ENCODE data around the gene CLMN. TPM values are rescaled to one million over a fixed set of nuclear protein-coding genes. Genes with fewer than 3 reads are reported as not detected.

CLMN gene
- total RNA-seq, 2 experiments from 2014 or later = 0.75 to 1.5 TPM

GRCh38 chr14:95156161-95157047 lies 163.3 kb downstream of the CLMN start:
- no peaks in the 10 kb centered on the region for H3K27me3 Mint-ChIP-seq
- H3K9me3 Mint-ChIP-seq (ENCODE audit: low read depth) = no peaks in the 10 kb centered on the region
- ChIA-PET CTCF (interaction anchor here (1.2 to 1.4 kb wide), 2 partner anchors 15 to 19 kb away, joined by 5 to 6 read pairs; no protein-coding TSS in a partner anchor), POLR2A (interaction anchor here (0.8 kb wide), 1 partner anchor 40 kb away, joined by 4 read pairs; no protein-coding TSS in a partner anchor)
- H3K4me1 Mint-ChIP-seq = peaks cover 48% of the 10 kb centered on the region
- peak overlapping the region; percentile 75 for H3K27ac Mint-ChIP-seq
- DNase-seq = peak; percentile 63
- H3K4me3 Mint-ChIP-seq = peak overlapping the region; percentile 79
- peak; percentile 28 for ATAC-seq
- peaks cover 21% of the 10 kb centered on the region for H3K36me3 Mint-ChIP-seq (ENCODE audit: low read depth)
- intact Hi-C loops (cut with DNase I, micrococcal nuclease) = loop anchor here (1.0 to 10.0 kb wide), 14 partner anchors 104 to 1822 kb away; partner anchors contain the start of genes ATG2B (in 1 of the 2), BTBD7 (in 1 of the 2), CLMN (in 1 of the 2) and DDX24 (in 1 of the 2)

DNA sequence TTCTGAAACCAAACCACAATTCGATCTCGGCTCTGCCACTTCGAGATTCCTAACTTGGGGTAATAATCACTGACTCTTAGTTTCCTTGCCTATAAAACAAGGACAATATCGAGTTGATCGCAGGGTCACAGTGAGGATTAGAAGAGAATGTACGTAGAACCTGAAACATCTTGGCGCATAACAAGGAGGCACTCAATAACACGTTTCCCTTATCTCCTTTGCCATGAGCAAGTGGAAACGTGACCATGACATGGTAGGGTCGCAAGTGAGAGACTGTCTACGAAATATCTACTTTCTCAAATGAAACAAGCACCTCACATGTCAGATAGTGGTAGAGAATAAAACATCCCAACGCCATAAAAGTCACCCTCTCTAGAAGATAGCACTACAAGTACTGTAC lies 164.7 kb downstream of the CLMN start:
- no peaks in the 10 kb centered on the region for H3K27me3 Mint-ChIP-seq
- ATAC-seq (no peak), DNase-seq (no peak)
- peaks cover 21% of the 10 kb centered on the region for H3K36me3 Mint-ChIP-seq (ENCODE audit: low read depth)
- H3K4me3 Mint-ChIP-seq = peak overlapping the region; percentile 79
- ChIA-PET POLR2A (interaction anchor here (0.7 kb wide), 1 partner anchor 381 kb away, joined by 3 read pairs; no protein-coding TSS in a partner anchor), CTCF (interaction anchor here (1.4 kb wide), 1 partner anchor 17 kb away, joined by 6 read pairs; no protein-coding TSS in a partner anchor)
- H3K4me1 Mint-ChIP-seq = peaks cover 60% of the 10 kb centered on the region
- no peaks in the 10 kb centered on the region for H3K9me3 Mint-ChIP-seq (ENCODE audit: low read depth)
- H3K27ac Mint-ChIP-seq = peak overlapping the region; percentile 78
- intact Hi-C loops (cut with DNase I, micrococcal nuclease) = loop anchor here (5.0 to 10.0 kb wide), 9 partner anchors 112 to 1820 kb away; partner anchors contain the start of genes BTBD7 (in 1 of the 2), CLMN (in 1 of the 2), PAPOLA (in 1 of the 2) and SYNE3 (in 1 of the 2)

- H3K9me3 Mint-ChIP-seq (ENCODE audit: low read depth) = no peaks in the 10 kb centered on the region
- H3K4me1 Mint-ChIP-seq = peaks cover 69% of the 10 kb centered on the region
- intact Hi-C loops (cut with DNase I, micrococcal nuclease) = loop anchor here in 1 of 2 experiments (10.0 kb wide), 3 partner anchors 1189 to 1819 kb away; partner anchors contain the start of genes BTBD7 and PAPOLA
- ChIA-PET POLR2A (no interaction called here), CTCF (interaction anchor here (1.0 kb wide), 1 partner anchor 11 kb away, joined by 3 read pairs; no protein-coding TSS in a partner anchor)
- H3K27me3 Mint-ChIP-seq = no peaks in the 10 kb centered on the region
- peaks cover 22% of the 10 kb centered on the region for H3K36me3 Mint-ChIP-seq (ENCODE audit: low read depth)
- H3K4me3 Mint-ChIP-seq = peak overlapping the region; percentile 23
- no peak for DNase-seq
- H3K27ac Mint-ChIP-seq = no peak overlapping the region
- no peak for ATAC-seq
Observed at GRCh38 chr14:95153866-95154265, 165.8 kb downstream of the CLMN start.

DNA sequence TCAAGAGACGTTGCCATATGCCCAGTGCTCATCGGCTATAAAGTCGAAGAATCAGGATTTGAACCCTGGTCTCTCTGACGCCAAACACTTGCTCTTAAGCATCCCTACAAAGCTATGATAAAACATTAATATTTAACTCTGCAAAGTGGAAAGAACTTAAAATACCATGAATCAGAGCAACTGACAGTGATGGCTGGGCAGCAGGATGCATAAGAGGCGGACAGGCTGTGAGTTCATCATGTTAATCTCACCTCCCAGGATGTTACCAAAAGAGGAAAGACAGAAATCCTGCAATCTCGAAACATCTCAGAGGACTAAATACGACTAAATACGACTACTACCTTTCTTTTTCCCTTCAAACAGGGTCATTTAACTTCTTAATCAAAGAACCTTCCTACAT lies 168.1 kb downstream of the CLMN start:
- H3K27me3 Mint-ChIP-seq = no peaks in the 10 kb centered on the region
- H3K27ac Mint-ChIP-seq = no peak overlapping the region
- peaks cover 79% of the 10 kb centered on the region for H3K4me1 Mint-ChIP-seq
- no peak for DNase-seq
- H3K9me3 Mint-ChIP-seq (ENCODE audit: low read depth) = peaks cover 2% of the 10 kb centered on the region
- intact Hi-C loops (cut with DNase I, micrococcal nuclease) = loop anchor here in 1 of 2 experiments (10.0 kb wide), 3 partner anchors 1187 to 1817 kb away; partner anchors contain the start of genes BTBD7 and PAPOLA
- no peak overlapping the region for H3K4me3 Mint-ChIP-seq
- CTCF ChIA-PET = no interaction called here
- POLR2A ChIA-PET = interaction anchor here (0.6 kb wide), 1 partner anchor 1504 kb away, joined by 4 read pairs; no protein-coding TSS in a partner anchor
- no peak for ATAC-seq
- H3K36me3 Mint-ChIP-seq (ENCODE audit: low read depth) = peaks cover 33% of the 10 kb centered on the region

DNA sequence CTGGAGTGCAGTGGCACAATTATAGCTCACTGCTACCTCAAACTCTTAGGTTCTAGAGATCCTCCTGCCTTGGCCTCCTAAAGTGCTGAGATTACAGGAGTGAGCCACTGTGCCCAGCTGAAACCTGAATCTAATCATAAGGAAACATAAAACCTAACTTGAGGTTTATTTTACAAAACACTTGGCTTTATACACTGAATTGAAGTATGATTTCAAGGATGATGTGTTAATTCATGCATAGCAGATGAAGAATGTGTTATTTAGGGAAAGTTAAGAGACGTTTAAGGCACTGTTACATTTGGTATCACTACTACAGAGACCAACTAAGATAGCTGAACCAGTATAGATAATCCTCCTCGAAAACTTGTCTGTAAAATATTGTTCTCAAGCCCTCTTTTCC lies 168.8 kb downstream of the CLMN start:
- Mint-ChIP-seq H3K4me1 (peaks cover 82% of the 10 kb centered on the region), H3K36me3 (ENCODE audit: low read depth) (peaks cover 39% of the 10 kb centered on the region), H3K4me3 (no peak overlapping the region), H3K27ac (no peak overlapping the region), H3K9me3 (ENCODE audit: low read depth) (peaks cover 8% of the 10 kb centered on the region), H3K27me3 (no peaks in the 10 kb centered on the region)
- ChIA-PET POLR2A (no interaction called here), CTCF (interaction anchor here (1.1 to 1.4 kb wide), 4 partner anchors 11 to 50 kb away, joined by 3 read pairs; no protein-coding TSS in a partner anchor)
- intact Hi-C loops (cut with DNase I, micrococcal nuclease) = loop anchor here in 1 of 2 experiments (10.0 kb wide), 3 partner anchors 1186 to 1816 kb away; partner anchors contain the start of genes BTBD7 and PAPOLA
- DNase-seq (no peak), ATAC-seq (peak; percentile 64)

DNA sequence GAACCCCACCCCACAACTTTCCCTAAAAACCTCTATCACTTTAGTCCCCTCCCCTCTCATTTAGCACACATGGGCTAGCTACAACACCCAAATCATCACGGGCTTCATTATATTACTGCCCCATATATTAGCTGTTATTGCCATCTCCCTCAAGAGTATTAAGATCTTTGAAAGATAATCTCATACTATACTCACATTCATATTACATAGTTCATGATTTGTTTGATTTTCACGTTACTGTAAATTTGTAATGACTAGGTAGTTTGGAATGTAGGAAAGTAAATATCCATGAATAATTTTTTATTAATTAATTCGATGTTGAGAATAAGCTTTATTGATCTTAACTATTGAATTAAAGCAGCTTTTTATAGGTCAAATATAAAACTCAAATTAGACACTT lies 170.3 kb downstream of the CLMN start:
- peaks cover 39% of the 10 kb centered on the region for H3K36me3 Mint-ChIP-seq (ENCODE audit: low read depth)
- ATAC-seq = no peak
- no peak overlapping the region for H3K4me3 Mint-ChIP-seq
- no peak for DNase-seq
- H3K4me1 Mint-ChIP-seq = peaks cover 78% of the 10 kb centered on the region
- CTCF ChIA-PET = interaction anchor here (1.0 to 1.4 kb wide), 4 partner anchors 8 to 21 kb away, joined by 3 read pairs; no protein-coding TSS in a partner anchor
- no peak overlapping the region for H3K27ac Mint-ChIP-seq
- no peaks in the 10 kb centered on the region for H3K27me3 Mint-ChIP-seq
- intact Hi-C loops (cut with DNase I, micrococcal nuclease) = loop anchor here in 1 of 2 experiments (2.0 kb wide), 1 partner anchor 21 kb away; no protein-coding TSS in a partner anchor
- POLR2A ChIA-PET = no interaction called here
- peaks cover 17% of the 10 kb centered on the region for H3K9me3 Mint-ChIP-seq (ENCODE audit: low read depth)

DNA sequence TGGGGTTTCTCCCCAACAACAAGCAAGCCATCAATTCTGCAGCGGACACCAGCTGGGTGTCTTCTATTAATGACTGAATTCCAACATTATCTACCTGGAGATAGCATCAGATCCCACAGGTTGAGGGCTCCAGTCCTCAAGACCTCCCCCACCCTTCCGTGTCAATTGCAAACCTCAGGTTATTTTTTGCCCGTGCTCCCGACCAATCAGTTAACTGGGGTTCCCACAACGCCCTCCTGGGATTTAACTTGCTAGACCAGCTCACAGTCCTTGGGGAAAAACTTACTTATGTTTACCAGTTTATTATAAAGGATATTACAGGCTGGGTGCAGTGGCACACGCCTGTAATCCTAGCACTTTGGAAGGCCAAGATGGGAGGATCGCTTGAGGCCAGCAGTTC lies 172.1 kb downstream of the CLMN start:
- intact Hi-C loops (cut with DNase I, micrococcal nuclease) = no loop called here
- Mint-ChIP-seq H3K27ac (no peak overlapping the region), H3K36me3 (ENCODE audit: low read depth) (peaks cover 28% of the 10 kb centered on the region), H3K4me1 (peaks cover 78% of the 10 kb centered on the region), H3K4me3 (no peak overlapping the region), H3K27me3 (no peaks in the 10 kb centered on the region), H3K9me3 (ENCODE audit: low read depth) (peaks cover 17% of the 10 kb centered on the region)
- ChIA-PET CTCF (interaction anchor here (0.6 kb wide), 1 partner anchor 127 kb away, joined by 4 read pairs; no protein-coding TSS in a partner anchor), POLR2A (no interaction called here)
- DNase-seq (no peak), ATAC-seq (no peak)

DNA sequence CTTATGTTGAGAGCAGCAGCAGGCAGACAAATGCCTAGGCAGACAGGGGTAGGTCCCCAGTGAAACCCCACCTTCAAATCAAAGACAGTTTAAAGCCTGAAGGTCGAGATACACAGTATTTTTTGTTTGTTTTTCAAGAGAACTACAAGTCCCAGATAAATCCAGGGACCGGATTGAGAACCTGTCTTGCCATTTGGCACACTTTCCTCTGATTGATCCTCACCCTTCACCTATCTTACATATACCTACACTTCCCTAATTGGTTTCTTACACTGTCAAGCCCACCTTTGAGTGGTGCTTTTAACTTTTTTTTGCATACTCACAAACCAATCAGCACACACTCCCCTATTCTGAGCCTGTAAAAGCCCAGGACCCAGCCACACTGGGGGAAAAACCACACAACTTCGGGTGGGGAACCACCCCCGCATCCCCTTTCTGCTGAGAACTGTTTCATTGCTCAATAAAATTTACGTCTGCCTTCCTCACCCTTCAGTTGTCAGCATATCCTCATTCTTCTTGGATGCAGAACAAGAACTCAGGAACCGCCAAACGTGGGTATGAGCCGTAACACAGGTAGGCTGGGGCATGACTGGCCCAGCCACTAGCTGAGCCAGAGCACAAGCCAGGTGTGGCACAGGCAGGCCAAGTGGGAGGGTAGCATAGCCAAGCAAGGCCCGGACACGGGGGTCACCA lies 173.5 kb downstream of the CLMN start:
- no peak for DNase-seq
- intact Hi-C loops (cut with DNase I, micrococcal nuclease) = no loop called here
- H3K4me3 Mint-ChIP-seq = no peak overlapping the region
- H3K36me3 Mint-ChIP-seq (ENCODE audit: low read depth) = peaks cover 28% of the 10 kb centered on the region
- peaks cover 17% of the 10 kb centered on the region for H3K9me3 Mint-ChIP-seq (ENCODE audit: low read depth)
- no peak for ATAC-seq
- POLR2A ChIA-PET = no interaction called here
- H3K27ac Mint-ChIP-seq = no peak overlapping the region
- peaks cover 77% of the 10 kb centered on the region for H3K4me1 Mint-ChIP-seq
- no peaks in the 10 kb centered on the region for H3K27me3 Mint-ChIP-seq
- CTCF ChIA-PET = no interaction called here

- ChIA-PET POLR2A (no interaction called here), CTCF (interaction anchor here (0.6 kb wide), 1 partner anchor 62 kb away, joined by 3 read pairs; no protein-coding TSS in a partner anchor)
- intact Hi-C loops (cut with DNase I, micrococcal nuclease) = no loop called here
- no peak overlapping the region for H3K4me3 Mint-ChIP-seq
- ATAC-seq (no peak), DNase-seq (no peak)
- H3K27me3 Mint-ChIP-seq = no peaks in the 10 kb centered on the region
- H3K4me1 Mint-ChIP-seq = peaks cover 75% of the 10 kb centered on the region
- H3K9me3 Mint-ChIP-seq (ENCODE audit: low read depth) = peaks cover 17% of the 10 kb centered on the region
- peaks cover 33% of the 10 kb centered on the region for H3K36me3 Mint-ChIP-seq (ENCODE audit: low read depth)
- no peak overlapping the region for H3K27ac Mint-ChIP-seq
Observed at GRCh38 chr14:95144849-95145248, 174.9 kb downstream of the CLMN start.

DNA sequence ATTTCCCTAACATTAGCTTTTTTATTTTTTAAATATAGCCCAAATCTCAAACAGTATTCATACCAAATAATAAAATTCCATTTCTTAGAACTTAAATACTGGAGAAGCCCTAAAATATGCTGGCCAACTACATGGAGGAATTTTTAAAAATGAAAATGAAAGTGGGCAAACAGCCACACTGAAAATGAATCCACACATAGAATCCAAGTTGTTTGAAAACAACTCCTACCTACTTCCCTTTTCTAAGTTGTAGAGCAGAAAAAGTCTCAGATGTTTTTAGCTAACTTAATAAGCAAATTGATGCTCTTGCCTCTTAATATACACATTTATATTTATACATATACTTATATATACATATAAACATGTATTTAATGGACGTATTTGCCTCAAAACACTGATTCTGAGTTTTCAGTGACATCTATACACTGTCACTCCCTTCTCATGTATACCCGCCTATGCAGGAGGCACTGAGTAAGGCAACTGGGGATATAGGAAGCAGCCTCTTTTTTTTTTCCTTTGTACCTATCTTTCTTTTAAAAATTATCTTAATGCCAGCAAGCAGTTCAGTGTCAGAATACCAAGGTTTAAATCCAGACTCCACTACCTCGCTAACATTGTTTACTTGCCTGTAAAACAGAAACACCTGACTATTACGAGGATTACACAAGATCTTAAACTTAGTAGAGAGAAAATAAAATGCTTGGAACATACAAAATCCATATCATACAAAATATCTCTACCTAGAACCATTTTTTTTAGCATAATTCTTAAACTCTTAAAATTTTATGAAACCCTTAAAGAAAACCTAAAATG lies 175.7 kb downstream of the CLMN start:
- H3K4me1 Mint-ChIP-seq = peaks cover 77% of the 10 kb centered on the region
- CTCF ChIA-PET = interaction anchor here (0.6 to 0.7 kb wide), 2 partner anchors 45 to 61 kb away, joined by 3 read pairs; no protein-coding TSS in a partner anchor

More for the DNA sequence above, 175.7 kb downstream of the CLMN start:
- POLR2A ChIA-PET = no interaction called here
- Mint-ChIP-seq H3K4me3 (no peak overlapping the region), H3K27ac (peak overlapping the region; percentile 25), H3K9me3 (ENCODE audit: low read depth) (peaks cover 17% of the 10 kb centered on the region), H3K27me3 (no peaks in the 10 kb centered on the region), H3K36me3 (ENCODE audit: low read depth) (peaks cover 37% of the 10 kb centered on the region)
- ATAC-seq (no peak), DNase-seq (no peak)
- intact Hi-C loops (cut with DNase I, micrococcal nuclease) = no loop called here

Measured in activated CD4-positive, alpha-beta T cell treated with anti-CD3 and anti-CD28 coated beads for 36 hours (primary cell).